ENCODE results near the gene GMPPB. TPM values are rescaled to one million over a fixed set of nuclear protein-coding genes. Genes with fewer than 3 reads are reported as not detected.
"Not testable (repeated sequence)": the region's sequence is repeated elsewhere in the genome, so short reads cannot be mapped to it uniquely, and the experiment has no call there.

Gene GMPPB
- polyA plus RNA-seq, 1 donor (not counting 4 experiments of a cell fraction or from before 2014, with no cell fraction given) = 17.4 TPM

GRCh38 chr3:49684453-49684852 is 39.3 kb downstream of the GMPPB start:
- dilution Hi-C loops (cut with MboI; ENCODE audit: extremely low pct_ligation_motif_present, low sequenced_read_pairs); H3K4me1 ChIP-seq (ENCODE audit: control insufficient read depth, extremely low read depth, insufficient read depth, low read length); H3K27ac ChIP-seq (ENCODE audit: control insufficient read depth, insufficient read depth, low read length); H3K79me2 ChIP-seq (ENCODE audit: control insufficient read depth, insufficient read depth, low read length); DNase-seq (ENCODE audit: low read depth, low spot score); H3K9me1 ChIP-seq (ENCODE audit: control insufficient read depth, extremely low read depth, insufficient read depth, low read length); FAIRE-seq; H4K20me1 ChIP-seq (ENCODE audit: control insufficient read depth, extremely low read depth, insufficient read depth, low read length); H3K4me3 ChIP-seq (ENCODE audit: control insufficient read depth in 2 of 3, extremely low read depth in 1 of 3, insufficient read depth in 2 of 3, low read depth in 1 of 3, low read length in 3 of 3); H2AFZ ChIP-seq (ENCODE audit: control insufficient read depth, low read length); H3K27me3 ChIP-seq (ENCODE audit: control insufficient read depth, extremely low read depth, insufficient read depth, low read length); H3K4me2 ChIP-seq (ENCODE audit: control insufficient read depth, extremely low read depth, insufficient read depth, low read depth, low read length); H3K9me3 ChIP-seq (ENCODE audit: control insufficient read depth, low read depth, low read length); H3K9ac ChIP-seq (ENCODE audit: control insufficient read depth, extremely low read depth, insufficient read depth, low read length): not testable (repeated sequence)
- H3K36me3 ChIP-seq (ENCODE audit: control insufficient read depth in 2 of 2, extremely low read depth in 1 of 2, insufficient read depth in 2 of 2, low read length in 2 of 2) = peaks cover 36% of the 10 kb centered on the region in 2 experiments

- Histone ChIP-seq H3K9me3 (ENCODE audit: control insufficient read depth, low read depth, low read length) (no peaks in the 10 kb centered on the region), H3K36me3 (ENCODE audit: control insufficient read depth in 2 of 2, extremely low read depth in 1 of 2, insufficient read depth in 2 of 2, low read length in 2 of 2) (peaks cover 46 to 48% of the 10 kb centered on the region in 2 experiments), H2AFZ (ENCODE audit: control insufficient read depth, low read length) (no peak overlapping the region), H4K20me1 (ENCODE audit: control insufficient read depth, extremely low read depth, insufficient read depth, low read length) (no peaks in the 10 kb centered on the region), H3K27ac (ENCODE audit: control insufficient read depth, insufficient read depth, low read length) (no peak overlapping the region), H3K27me3 (ENCODE audit: control insufficient read depth, extremely low read depth, insufficient read depth, low read length) (no peaks in the 10 kb centered on the region), H3K9ac (ENCODE audit: control insufficient read depth, extremely low read depth, insufficient read depth, low read length) (no peak overlapping the region), H3K4me1 (ENCODE audit: control insufficient read depth, extremely low read depth, insufficient read depth, low read length) (no peaks in the 10 kb centered on the region), H3K4me3 (ENCODE audit: control insufficient read depth in 2 of 3, extremely low read depth in 1 of 3, insufficient read depth in 2 of 3, low read depth in 1 of 3, low read length in 3 of 3) (no peak overlapping the region), H3K79me2 (ENCODE audit: control insufficient read depth, insufficient read depth, low read length) (no peaks in the 10 kb centered on the region), H3K9me1 (ENCODE audit: control insufficient read depth, extremely low read depth, insufficient read depth, low read length) (no peaks in the 10 kb centered on the region), H3K4me2 (ENCODE audit: control insufficient read depth, extremely low read depth, insufficient read depth, low read depth, low read length) (no peak overlapping the region)
- DNase-seq (ENCODE audit: low read depth, low spot score) (no peak), FAIRE-seq (no peak)
- dilution Hi-C loops (cut with MboI; ENCODE audit: extremely low pct_ligation_motif_present, low sequenced_read_pairs) = no loop called here
- no peak for TF ChIP-seq EZH2 (IDR thresholded peaks at IDR 0.05; ENCODE audit: low read length)
- no peak for TF ChIP-seq CTCF (optimal IDR thresholded peaks at IDR 0.05 in 1 of 3, IDR thresholded peaks at IDR 0.05 in 1 of 3, conservative IDR thresholded peaks at IDR 0.05 in 1 of 3; ENCODE audit: extremely low read depth in 1 of 3, insufficient read depth in 2 of 3, low read length in 3 of 3)
These were observed 40.6 kb downstream of the GMPPB start for GRCh38 chr3:49683162-49683561.

GRCh38 chr3:49681543-49681942 is 42.2 kb downstream of the GMPPB start:
- no peaks in the 10 kb centered on the region for H3K27me3 ChIP-seq (ENCODE audit: control insufficient read depth, extremely low read depth, insufficient read depth, low read length)

More at GRCh38 chr3:49681543-49681942, 42.2 kb downstream of the GMPPB start:
- no peak overlapping the region for H3K4me2 ChIP-seq (ENCODE audit: control insufficient read depth, extremely low read depth, insufficient read depth, low read depth, low read length)
- no peaks in the 10 kb centered on the region for H3K9me1 ChIP-seq (ENCODE audit: control insufficient read depth, extremely low read depth, insufficient read depth, low read length)
- no peaks in the 10 kb centered on the region for H3K9me3 ChIP-seq (ENCODE audit: control insufficient read depth, low read depth, low read length)
- dilution Hi-C loops (cut with MboI; ENCODE audit: extremely low pct_ligation_motif_present, low sequenced_read_pairs) = no loop called here
- no peak for DNase-seq (ENCODE audit: low read depth, low spot score)
- no peak overlapping the region for H3K27ac ChIP-seq (ENCODE audit: control insufficient read depth, insufficient read depth, low read length)
- no peak overlapping the region for H2AFZ ChIP-seq (ENCODE audit: control insufficient read depth, low read length)
- FAIRE-seq = no peak
- no peak for TF ChIP-seq EZH2 (IDR thresholded peaks at IDR 0.05; ENCODE audit: low read length)
- no peak for TF ChIP-seq CTCF (optimal IDR thresholded peaks at IDR 0.05 in 1 of 3, IDR thresholded peaks at IDR 0.05 in 1 of 3, conservative IDR thresholded peaks at IDR 0.05 in 1 of 3; ENCODE audit: extremely low read depth in 1 of 3, insufficient read depth in 2 of 3, low read length in 3 of 3)
- H3K9ac ChIP-seq (ENCODE audit: control insufficient read depth, extremely low read depth, insufficient read depth, low read length) = no peak overlapping the region
- H3K4me1 ChIP-seq (ENCODE audit: control insufficient read depth, extremely low read depth, insufficient read depth, low read length) = no peaks in the 10 kb centered on the region
- H3K79me2 ChIP-seq (ENCODE audit: control insufficient read depth, insufficient read depth, low read length) = peaks cover 6% of the 10 kb centered on the region
- H4K20me1 ChIP-seq (ENCODE audit: control insufficient read depth, extremely low read depth, insufficient read depth, low read length) = no peaks in the 10 kb centered on the region
- no peak overlapping the region for H3K4me3 ChIP-seq (ENCODE audit: control insufficient read depth in 2 of 3, extremely low read depth in 1 of 3, insufficient read depth in 2 of 3, low read depth in 1 of 3, low read length in 3 of 3)
- H3K36me3 ChIP-seq (ENCODE audit: control insufficient read depth in 2 of 2, extremely low read depth in 1 of 2, insufficient read depth in 2 of 2, low read length in 2 of 2) = peaks cover 54 to 64% of the 10 kb centered on the region in 2 experiments

Measured in keratinocyte (primary cell).